T-cell (primary cell): ENCODE results near the gene NDC80. TPM values are rescaled to one million over a fixed set of nuclear protein-coding genes. Genes with fewer than 3 reads are reported as not detected.
"Not testable (repeated sequence)": the region's sequence is repeated elsewhere in the genome, so short reads cannot be mapped to it uniquely, and the experiment has no call there.

ENCODE experiments used
- ATAC-seq, 4 experiments: fragments of 200-7000 bp in 3 of 4; fragments of 150-1000 bp in 1 of 4; cut with Tn5 transposase; replicated peaks in 1 of 4; 1 replicate in 3 of 4; 2 replicates in 1 of 4; pipeline ENCODE4 v1.10.0; 2021; ENCODE audit warnings: moderate library complexity in 3 of 4, mild to moderate bottlenecking in 2 of 4, moderate number of reproducible peaks in 1 of 4
- CTCF ChIA-PET, 2 donors: fragments of 300-600 bp; sonication (Branson Sonifier 250); formaldehyde crosslinking; loops; one replicate each; lab custom pipeline; 2022; ENCODE audit warnings: antibody characterized with exemption in 2 of 2; lab: Charles Lee
- POLR2A ChIA-PET, 2 donors: fragments of 300-600 bp; sonication (Branson Sonifier 250); formaldehyde crosslinking; loops; one replicate each; lab custom pipeline; 2022; ENCODE audit warnings: antibody characterized with exemption in 2 of 2; lab: Charles Lee
- DNase-seq, 35 experiments: peaks; one replicate each; pipeline versions ENCODE4 v3.0.0 to v3.0.0-alpha.2; 2013 to 2023
- H3K27ac ChIP-seq: one replicate; pipeline ENCODE4 v1.5.1; 2013; ENCODE audit warnings: low read length
- H3K27me3 ChIP-seq, 2 experiments: replicated peaks in 1 of 2; 1 replicate in 1 of 2; 2 replicates in 1 of 2; pipeline versions ENCODE4 v1.6.1 to v1.7.0; 2013; ENCODE audit warnings: low read length in 1 of 2, mixed read lengths in 1 of 2; ENCODE audit not compliant: control insufficient read depth in 2 of 2, insufficient read depth in 2 of 2; ENCODE audit errors: extremely low read depth in 1 of 2
- H3K36me3 ChIP-seq, 2 donors: 1 replicate in 1 of 2; 2 replicates in 1 of 2; pipeline versions ENCODE4 v1.6.1 to v1.7.0; 2013; ENCODE audit warnings: low read length in 1 of 2; ENCODE audit not compliant: control insufficient read depth in 2 of 2, insufficient read depth in 1 of 2; ENCODE audit errors: extremely low read depth in 1 of 2
- H3K4me1 ChIP-seq, 2 experiments: 1 replicate in 1 of 2; 2 replicates in 1 of 2; pipeline versions ENCODE4 v1.6.1 to v1.7.0; 2013; ENCODE audit warnings: low read length in 2 of 2, mixed read lengths in 1 of 2; ENCODE audit not compliant: insufficient read depth in 2 of 2, control insufficient read depth in 1 of 2; ENCODE audit errors: extremely low read depth in 1 of 2
- H3K4me3 ChIP-seq, 2 donors: 1 replicate in 1 of 2; 2 replicates in 1 of 2; pipeline versions ENCODE4 v1.5.1 to v1.7.0; 2013; ENCODE audit warnings: mild to moderate bottlenecking in 2 of 2, low read length in 1 of 2, moderate library complexity in 1 of 2; ENCODE audit not compliant: control insufficient read depth in 1 of 2; ENCODE audit errors: extremely low read depth in 1 of 2
- H3K9me3 ChIP-seq: 2 replicates; pipeline ENCODE4 v1.7.0; 2013
- H3K27ac Mint-ChIP-seq, 2 donors: one replicate each; pipeline ENCODE4 v1.8.0; 2020 to 2021; ENCODE audit warnings: mild to moderate bottlenecking in 2 of 2, mixed read lengths in 2 of 2
- H3K27me3 Mint-ChIP-seq, 2 donors: one replicate each; pipeline ENCODE4 v1.8.0; 2021 to 2022; ENCODE audit warnings: mixed read lengths in 2 of 2
- H3K36me3 Mint-ChIP-seq: one replicate; pipeline ENCODE4 v1.8.0; 2021; ENCODE audit warnings: mixed read lengths
- H3K4me1 Mint-ChIP-seq, 3 donors: one replicate each; pipeline ENCODE4 v1.8.0; 2020 to 2022; ENCODE audit warnings: mixed read lengths in 3 of 3, mild to moderate bottlenecking in 1 of 3
- H3K4me3 Mint-ChIP-seq, 3 donors: one replicate each; pipeline ENCODE4 v1.8.0; 2020 to 2022; ENCODE audit warnings: mild to moderate bottlenecking in 3 of 3, mixed read lengths in 3 of 3, moderate library complexity in 3 of 3
- H3K9me3 Mint-ChIP-seq, 3 donors: one replicate each; pipeline ENCODE4 v1.8.0; 2020 to 2022; ENCODE audit warnings: mixed read lengths in 3 of 3
- WGBS: methylation state at CpG from one replicate; pipeline ENCODE4 v1.1.5; 2013; ENCODE audit warnings: missing lambda C conversion rate; ENCODE audit not compliant: insufficient coverage; 5-methylcytosine and 5-hydroxymethylcytosine counted together
- total RNA-seq, 35 experiments: library from RNA in 6 of 35; stranded (reverse) in 6 of 35; fragments of 120-200 nt in 1 of 35; gene quantifications; one replicate each; pipeline versions ENCODE4 v1.2.1 to v1.2.4 and lab custom pipeline; 2013 to 2026

NDC80 gene
- total RNA-seq, 5 donors from 2014 or later (not counting 1 experiment from before 2014, with no cell fraction given), result 2.3 to 8.2 (median 3.3) TPM

GRCh38 chr18:2656237-2656980 is 85.1 kb downstream of the NDC80 start:
- ATAC-seq (peak; percentile 5 to 39 (median 10)), DNase-seq (peak; percentile 19 to 76 (median 40))
- H3K4me1 ChIP-seq, result peaks cover 15 to 23% of the 10 kb centered on the region in 2 experiments
- peaks cover 21% of the 10 kb centered on the region for H3K36me3 Mint-ChIP-seq
- no peaks in the 10 kb centered on the region for H3K27me3 ChIP-seq
- H3K4me3 Mint-ChIP-seq, result peak overlapping the region; percentile 95 to 97 (median 96)
- H3K9me3 ChIP-seq, result no peaks in the 10 kb centered on the region
- peak overlapping the region; percentile 93 for H3K27ac Mint-ChIP-seq
- H3K27ac ChIP-seq, result peak overlapping the region; percentile 95
- H3K27me3 Mint-ChIP-seq, result no peaks in the 10 kb centered on the region
- CTCF ChIA-PET, result interaction anchor here (0.5 to 3.6 kb wide), 9 partner anchors 20 to 248 kb away, joined by 3 to 19 read pairs (median 5); partner anchors contain the start of genes METTL4 (in 1 of the 2) and NDC80 (in 1 of the 2)
- peak overlapping the region; percentile 93 to 97 for H3K4me3 ChIP-seq
- H3K36me3 ChIP-seq, result peaks cover 0 to 3% of the 10 kb centered on the region in 2 donors
- under 1% methylated on average over 32 of the region's 49 CpGs for WGBS
- peaks cover 42 to 47% (median 47%) of the 10 kb centered on the region in 3 donors for H3K4me1 Mint-ChIP-seq
- POLR2A ChIA-PET, result interaction anchor here (0.5 to 4.6 kb wide), 20 partner anchors 13 to 85 kb away, joined by 3 to 120 read pairs (median 5); partner anchors contain the start of genes NDC80 (in 2 of the 2) and METTL4 (in 1 of the 2)
- peaks cover 0 to 3% (median 0%) of the 10 kb centered on the region in 3 donors for H3K9me3 Mint-ChIP-seq

- 0% methylated on average over 3 of the region's 12 CpGs for WGBS
- Histone ChIP-seq H3K4me1 (peaks cover 15 to 22% of the 10 kb centered on the region in 2 experiments), H3K36me3 (peaks cover 0 to 3% of the 10 kb centered on the region in 2 donors), H3K27me3 (no peaks in the 10 kb centered on the region), H3K4me3 (peak overlapping the region; percentile 93 to 97), H3K9me3 (no peaks in the 10 kb centered on the region), H3K27ac (peak overlapping the region; percentile 95)
- ATAC-seq, result peak in 2 of 4 experiments; percentile 9 to 11
- no peak for DNase-seq
- Mint-ChIP-seq H3K4me3 (peak overlapping the region; percentile 95 to 97 (median 96)), H3K27ac (peak overlapping the region; percentile 93), H3K4me1 (peaks cover 42 to 50% (median 47%) of the 10 kb centered on the region in 3 donors), H3K27me3 (no peaks in the 10 kb centered on the region), H3K36me3 (peaks cover 23% of the 10 kb centered on the region), H3K9me3 (peaks cover 0 to 3% (median 0%) of the 10 kb centered on the region in 3 donors)
- ChIA-PET POLR2A (interaction anchor here (0.5 to 4.6 kb wide), 18 partner anchors 12 to 1911 kb away, joined by 3 to 120 read pairs (median 4); no protein-coding TSS in a partner anchor), CTCF (interaction anchor here (0.5 to 3.6 kb wide), 7 partner anchors 20 to 115 kb away, joined by 3 to 19 read pairs (median 7); partner anchors contain the start of genes METTL4 (in 1 of the 2) and NDC80 (in 1 of the 2))
Observed at GRCh38 chr18:2656981-2657512, 85.7 kb downstream of the NDC80 start.

- Mint-ChIP-seq H3K9me3 (peaks cover 0 to 3% (median 0%) of the 10 kb centered on the region in 3 donors), H3K27me3 (no peaks in the 10 kb centered on the region), H3K36me3 (peaks cover 27% of the 10 kb centered on the region), H3K4me3 (peak overlapping the region; percentile 95 to 97 (median 96)), H3K27ac (peak overlapping the region; percentile 92 to 98), H3K4me1 (peaks cover 50 to 58% (median 52%) of the 10 kb centered on the region in 3 donors)
- CTCF ChIA-PET, result interaction anchor here (0.6 to 3.6 kb wide), 5 partner anchors 11 to 69 kb away, joined by 3 to 11 read pairs (median 4); no protein-coding TSS in a partner anchor
- H3K36me3 ChIP-seq, result peaks cover 0 to 3% of the 10 kb centered on the region in 2 donors
- WGBS, result no CpG with 5 or more reads among the region's 12 CpGs
- H3K4me1 ChIP-seq, result peaks cover 16 to 22% of the 10 kb centered on the region in 2 experiments
- H3K4me3 ChIP-seq, result peak overlapping the region; percentile 93 to 97
- no peaks in the 10 kb centered on the region for H3K27me3 ChIP-seq
- POLR2A ChIA-PET, result interaction anchor here (0.5 to 4.6 kb wide), 16 partner anchors 11 to 1912 kb away, joined by 3 to 120 read pairs (median 4); partner anchors contain the start of genes METTL4 (in 1 of the 2) and NDC80 (in 1 of the 2)
- no peaks in the 10 kb centered on the region for H3K9me3 ChIP-seq
- ATAC-seq, result no peak
- peak in 1 of 35 experiments; percentile 40 for DNase-seq
- H3K27ac ChIP-seq, result peak overlapping the region; percentile 95
Observed at GRCh38 chr18:2657788-2658458, 86.6 kb downstream of the NDC80 start.

- H3K9me3 Mint-ChIP-seq, POLR2A ChIA-PET, H3K36me3 ChIP-seq, H3K9me3 ChIP-seq, H3K4me3 ChIP-seq, DNase-seq, H3K27me3 ChIP-seq, H3K27ac ChIP-seq, H3K27me3 Mint-ChIP-seq, ATAC-seq: not testable (repeated sequence)
- Mint-ChIP-seq H3K4me3 (peak overlapping the region in 2 of 3 donors; percentile 55 to 60), H3K36me3 (peaks cover 51% of the 10 kb centered on the region), H3K4me1 (peaks cover 59 to 74% (median 62%) of the 10 kb centered on the region in 3 donors), H3K27ac (peak overlapping the region in 1 of 2 donors; percentile 77)
- peaks cover 25 to 30% of the 10 kb centered on the region in 2 experiments for H3K4me1 ChIP-seq
- no CpG with 5 or more reads among the region's 3 CpGs for WGBS
- CTCF ChIA-PET, result interaction anchor here in 1 of 2 donors (0.7 kb wide), 1 partner anchor 27 kb away, joined by 3 read pairs; no protein-coding TSS in a partner anchor
Observed at GRCh38 chr18:2660849-2661248, 89.5 kb downstream of the NDC80 start.

- ATAC-seq, H3K36me3 ChIP-seq, H3K9me3 Mint-ChIP-seq, H3K27me3 ChIP-seq, H3K27me3 Mint-ChIP-seq, CTCF ChIA-PET, DNase-seq, H3K4me3 ChIP-seq, H3K27ac ChIP-seq, H3K9me3 ChIP-seq, H3K27ac Mint-ChIP-seq: not testable (repeated sequence)
- 64% methylated on average over 2 of the region's 7 CpGs for WGBS
- H3K4me1 ChIP-seq, result peaks cover 25 to 30% of the 10 kb centered on the region in 2 experiments
- H3K36me3 Mint-ChIP-seq, result peaks cover 54% of the 10 kb centered on the region
- peak overlapping the region in 2 of 3 donors; percentile 21 to 53 for H3K4me3 Mint-ChIP-seq
- peaks cover 71 to 84% (median 74%) of the 10 kb centered on the region in 3 donors for H3K4me1 Mint-ChIP-seq
- POLR2A ChIA-PET, result interaction anchor here in 1 of 2 donors (0.6 kb wide), 1 partner anchor 128 kb away, joined by 3 read pairs; no protein-coding TSS in a partner anchor
Observed at GRCh38 chr18:2662288-2662687, 90.9 kb downstream of the NDC80 start.
